ENCODE measurements around the gene DISP1. TPM values are rescaled to one million over a fixed set of nuclear protein-coding genes. Genes with fewer than 3 reads are reported as not detected.

The DISP1 gene, protein sequence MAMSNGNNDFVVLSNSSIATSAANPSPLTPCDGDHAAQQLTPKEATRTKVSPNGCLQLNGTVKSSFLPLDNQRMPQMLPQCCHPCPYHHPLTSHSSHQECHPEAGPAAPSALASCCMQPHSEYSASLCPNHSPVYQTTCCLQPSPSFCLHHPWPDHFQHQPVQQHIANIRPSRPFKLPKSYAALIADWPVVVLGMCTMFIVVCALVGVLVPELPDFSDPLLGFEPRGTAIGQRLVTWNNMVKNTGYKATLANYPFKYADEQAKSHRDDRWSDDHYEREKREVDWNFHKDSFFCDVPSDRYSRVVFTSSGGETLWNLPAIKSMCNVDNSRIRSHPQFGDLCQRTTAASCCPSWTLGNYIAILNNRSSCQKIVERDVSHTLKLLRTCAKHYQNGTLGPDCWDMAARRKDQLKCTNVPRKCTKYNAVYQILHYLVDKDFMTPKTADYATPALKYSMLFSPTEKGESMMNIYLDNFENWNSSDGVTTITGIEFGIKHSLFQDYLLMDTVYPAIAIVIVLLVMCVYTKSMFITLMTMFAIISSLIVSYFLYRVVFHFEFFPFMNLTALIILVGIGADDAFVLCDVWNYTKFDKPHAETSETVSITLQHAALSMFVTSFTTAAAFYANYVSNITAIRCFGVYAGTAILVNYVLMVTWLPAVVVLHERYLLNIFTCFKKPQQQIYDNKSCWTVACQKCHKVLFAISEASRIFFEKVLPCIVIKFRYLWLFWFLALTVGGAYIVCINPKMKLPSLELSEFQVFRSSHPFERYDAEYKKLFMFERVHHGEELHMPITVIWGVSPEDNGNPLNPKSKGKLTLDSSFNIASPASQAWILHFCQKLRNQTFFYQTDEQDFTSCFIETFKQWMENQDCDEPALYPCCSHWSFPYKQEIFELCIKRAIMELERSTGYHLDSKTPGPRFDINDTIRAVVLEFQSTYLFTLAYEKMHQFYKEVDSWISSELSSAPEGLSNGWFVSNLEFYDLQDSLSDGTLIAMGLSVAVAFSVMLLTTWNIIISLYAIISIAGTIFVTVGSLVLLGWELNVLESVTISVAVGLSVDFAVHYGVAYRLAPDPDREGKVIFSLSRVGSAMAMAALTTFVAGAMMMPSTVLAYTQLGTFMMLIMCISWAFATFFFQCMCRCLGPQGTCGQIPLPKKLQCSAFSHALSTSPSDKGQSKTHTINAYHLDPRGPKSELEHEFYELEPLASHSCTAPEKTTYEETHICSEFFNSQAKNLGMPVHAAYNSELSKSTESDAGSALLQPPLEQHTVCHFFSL (N-terminal part only)
- 13.5 TPM for total RNA-seq (ENCODE audit: insufficient read depth, low replicate concordance)

DNA sequence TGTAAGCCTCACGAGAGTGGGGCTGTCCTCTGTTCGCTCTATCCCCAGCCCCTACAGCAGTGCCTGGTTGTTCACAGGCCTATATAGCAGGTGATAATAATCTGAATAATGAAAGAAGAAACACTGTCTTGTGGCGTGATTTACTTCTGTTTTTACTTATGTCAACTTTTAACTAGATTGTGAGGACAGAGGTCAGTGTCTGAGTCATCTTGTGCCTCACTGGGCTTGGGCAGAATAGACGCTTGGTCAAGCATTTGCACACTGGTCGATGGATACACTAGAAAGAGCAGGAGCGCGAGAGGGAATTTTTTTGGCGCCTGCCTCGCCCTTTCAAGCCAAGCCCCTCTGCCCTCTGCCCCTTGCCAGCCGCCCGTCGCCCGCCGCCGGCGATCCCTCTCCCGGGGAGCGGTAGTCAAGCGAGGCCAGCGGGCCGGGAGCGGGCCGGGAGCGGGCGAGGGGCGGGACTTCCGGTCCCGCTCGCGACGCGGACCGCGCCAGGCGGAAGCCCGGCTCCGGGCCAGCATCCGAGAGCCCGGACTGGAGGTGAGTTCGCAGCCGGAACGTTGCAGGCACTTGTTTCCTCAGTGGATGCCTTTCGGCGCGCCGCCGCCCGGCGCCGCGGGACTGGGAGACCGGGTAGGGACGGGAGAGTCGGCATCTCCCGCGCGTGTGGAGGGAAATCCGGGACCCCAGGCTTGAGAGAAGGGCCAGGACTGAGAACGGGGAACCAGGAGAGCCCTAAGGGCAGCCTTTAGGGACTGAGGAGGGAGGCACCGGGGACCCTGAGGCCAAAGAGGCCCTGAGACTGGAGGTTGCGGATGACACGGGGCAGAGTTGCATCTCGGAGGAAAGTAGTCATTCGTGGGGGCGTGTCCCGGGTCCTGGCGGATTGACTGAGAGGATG lies at the start of gene DISP1:
TSS of gene DISP1 (plus strand) at position 504 of the 904 bp plus-strand sequence. CDS start 127,785 bp downstream, outside the sequence.
- DNase-seq (ENCODE audit: low spot score): peak; percentile 84

DNA sequence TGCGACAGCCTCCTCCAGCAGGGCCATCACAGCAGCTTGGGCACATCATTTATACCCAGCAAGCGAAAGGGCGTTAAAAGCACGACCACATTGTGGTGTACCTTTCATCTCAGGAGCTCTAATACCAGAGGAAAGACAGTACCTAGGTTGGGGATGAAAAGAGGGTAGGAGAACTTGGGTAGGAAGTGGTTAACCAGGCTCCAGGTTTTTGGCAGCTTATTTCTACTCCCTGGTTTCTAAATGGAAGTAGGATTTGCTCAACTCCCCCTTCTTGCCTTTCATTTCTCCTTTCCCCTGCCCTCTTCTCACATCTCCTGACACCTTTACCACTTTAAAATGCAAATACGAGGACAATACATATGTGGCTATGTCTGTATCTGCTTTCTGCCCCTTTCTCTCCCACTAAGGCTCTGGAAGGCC lies 47.7 kb upstream of the DISP1 start:
- no peak for DNase-seq (ENCODE audit: low spot score)

DNA sequence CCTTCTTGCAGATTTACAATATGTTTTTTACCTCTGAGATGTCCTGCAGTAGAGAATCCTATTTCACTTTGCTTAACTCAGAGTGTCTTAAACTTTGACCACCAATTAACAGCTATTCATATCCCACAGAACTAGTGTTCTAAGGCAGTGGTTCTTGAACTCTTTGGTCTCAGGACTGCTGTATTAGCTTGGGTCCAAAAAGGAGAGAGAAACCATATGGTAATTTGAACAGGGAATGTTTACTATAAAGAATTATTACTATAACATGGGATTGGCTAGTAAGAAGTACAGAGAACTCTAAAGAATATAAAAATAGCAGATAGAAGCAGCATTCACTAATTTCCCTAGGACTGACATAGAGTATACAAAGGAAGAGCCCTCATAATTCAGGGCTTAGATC lies 46.2 kb upstream of the DISP1 start:
- DNase-seq (ENCODE audit: low spot score): no peak

DNA sequence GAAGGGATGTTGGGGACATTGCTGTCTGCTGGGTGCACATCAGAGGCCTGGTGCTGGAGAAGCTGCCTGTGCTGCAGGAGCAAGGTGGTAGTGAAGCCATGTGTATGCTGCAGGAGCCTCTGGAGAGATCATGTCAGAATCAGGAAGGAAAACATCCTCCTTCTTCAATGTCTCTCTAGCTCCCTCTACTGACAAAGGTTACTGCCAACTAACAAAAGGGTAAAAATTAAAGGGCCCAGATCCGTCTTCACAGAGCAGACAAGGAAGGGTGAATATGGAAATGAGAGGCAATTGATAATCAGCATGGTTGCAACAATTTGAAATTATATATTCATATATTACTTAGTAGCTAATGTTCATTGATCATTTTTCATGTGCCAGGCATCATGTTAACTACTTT lies 45.7 kb upstream of the DISP1 start:
- no peak for DNase-seq (ENCODE audit: low spot score)

DNA sequence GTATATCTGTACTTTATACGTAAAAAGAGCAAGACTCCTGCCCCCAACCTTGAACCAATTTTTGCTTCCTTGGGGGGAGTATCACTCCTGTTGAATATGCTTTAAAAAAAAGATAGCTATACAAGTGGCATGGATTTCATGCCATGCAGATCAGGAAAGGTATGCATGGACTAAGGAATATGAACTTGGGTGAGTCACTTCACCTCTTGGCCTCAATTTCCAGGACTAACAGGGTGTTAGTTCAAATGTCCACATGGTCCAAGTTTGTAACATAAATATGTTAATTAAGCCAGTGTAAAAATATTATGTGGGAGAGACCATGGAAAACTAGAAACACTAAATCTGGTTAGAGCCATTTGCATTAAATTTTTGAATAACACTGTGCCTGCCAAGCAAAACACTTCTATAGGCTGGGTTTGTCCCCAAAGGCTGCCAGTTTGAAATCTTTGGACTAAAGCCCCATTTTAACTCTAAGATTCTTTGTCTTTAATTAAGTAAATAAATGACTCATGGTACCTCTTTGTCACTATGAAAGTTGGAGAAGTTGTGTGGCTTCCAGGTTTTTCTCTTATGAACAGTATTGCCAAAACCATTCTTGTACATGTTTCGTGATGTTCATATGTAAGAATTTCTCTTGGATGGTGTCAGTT lies 44.7 kb upstream of the DISP1 start:
- no peak for DNase-seq (ENCODE audit: low spot score)

DNA sequence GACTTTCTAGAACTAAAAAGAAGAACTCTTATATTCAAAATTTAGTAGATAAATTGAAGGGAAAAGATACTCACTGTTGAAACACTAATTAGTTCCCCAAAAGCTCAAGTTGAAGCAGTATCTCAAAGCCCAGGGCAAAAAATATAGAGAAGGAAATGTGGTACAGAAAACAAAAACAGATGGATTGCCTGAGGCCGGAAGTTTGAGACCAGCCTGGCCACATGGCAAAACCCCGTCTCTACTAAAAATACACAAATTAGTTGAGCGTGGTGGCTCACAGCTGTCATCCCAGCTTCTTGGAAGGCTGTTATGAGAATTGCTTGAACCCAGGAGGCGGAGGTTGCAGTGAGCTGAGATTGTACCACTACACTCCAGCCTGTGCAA lies 41.9 kb upstream of the DISP1 start:
- DNase-seq (ENCODE audit: low spot score): no peak

DNA sequence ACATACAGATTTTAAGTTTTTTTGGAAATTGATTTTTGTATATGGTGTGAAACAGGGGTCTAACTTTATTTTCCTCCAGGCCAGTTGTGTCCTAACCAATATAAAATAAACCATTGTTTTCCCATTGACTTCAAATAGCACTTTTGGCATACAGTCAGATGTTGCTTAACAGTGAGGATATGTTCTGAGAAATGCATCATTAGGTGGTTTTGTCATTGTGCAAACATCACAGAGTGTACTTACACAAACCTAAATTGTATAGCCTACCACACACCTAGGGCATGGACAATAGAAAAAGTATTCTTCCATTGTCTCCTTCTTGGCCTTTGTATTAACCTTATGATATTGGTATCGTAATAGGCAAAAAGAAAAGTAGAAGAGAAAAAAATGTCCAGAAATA lies 37.4 kb upstream of the DISP1 start:
- no peak for DNase-seq (ENCODE audit: low spot score)

DNA sequence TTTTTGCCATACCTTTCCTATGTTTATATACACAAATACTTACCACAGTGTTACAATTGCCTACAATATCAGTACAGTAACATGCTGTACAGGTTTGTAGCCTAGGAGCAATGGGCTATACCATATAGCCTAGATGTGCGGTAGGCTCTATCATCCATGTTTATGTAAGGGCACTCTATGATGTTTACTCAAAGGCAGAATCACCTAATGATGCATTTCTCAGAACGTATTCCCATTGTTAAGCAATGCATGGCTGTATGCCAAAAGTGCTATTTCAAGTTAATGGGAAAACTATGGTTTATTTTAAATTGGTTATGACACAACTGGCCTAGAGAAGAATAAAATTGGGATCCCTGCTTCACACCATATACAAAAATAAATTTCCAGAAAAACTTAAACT lies 36.9 kb upstream of the DISP1 start:
- DNase-seq (ENCODE audit: low spot score): no peak

DNA sequence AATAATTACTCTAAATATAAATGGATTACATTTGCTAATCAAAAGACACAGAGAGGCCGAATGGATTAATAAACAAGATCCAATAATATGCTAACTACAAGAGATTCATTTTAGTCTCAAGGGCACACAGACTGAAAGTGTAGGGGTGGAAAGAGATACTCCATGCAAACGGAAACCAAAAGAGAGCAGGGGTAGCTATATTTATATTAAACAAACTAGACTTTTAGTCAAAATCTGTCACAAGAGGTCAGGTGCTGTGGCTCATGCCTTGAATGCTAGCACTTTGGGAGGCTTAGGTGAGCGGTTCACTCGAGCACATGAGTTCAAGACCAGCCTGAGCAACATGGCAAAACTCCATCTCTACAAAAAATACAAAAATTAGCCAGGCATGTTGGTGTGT lies 33.6 kb upstream of the DISP1 start:
- no peak for DNase-seq (ENCODE audit: low spot score)

DNA sequence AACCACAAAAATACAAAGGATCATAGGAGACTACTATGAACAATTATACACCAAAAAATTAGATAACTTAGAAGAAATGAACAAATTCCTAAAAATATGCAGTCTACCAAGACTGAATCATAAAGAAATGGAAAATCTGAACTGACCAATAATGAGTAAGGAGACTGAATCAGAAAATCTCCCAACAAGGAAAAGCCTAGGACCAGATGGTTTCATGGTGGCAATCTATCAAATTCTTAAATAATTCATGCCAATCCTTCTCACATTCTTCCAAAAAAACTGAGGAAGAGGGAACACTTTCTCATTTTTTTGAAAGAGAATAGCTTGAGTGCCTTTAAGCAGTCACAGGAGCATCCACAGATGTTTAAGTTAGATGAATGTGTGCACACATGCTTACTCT lies 31.8 kb upstream of the DISP1 start:
- no peak for DNase-seq (ENCODE audit: low spot score)

DNA sequence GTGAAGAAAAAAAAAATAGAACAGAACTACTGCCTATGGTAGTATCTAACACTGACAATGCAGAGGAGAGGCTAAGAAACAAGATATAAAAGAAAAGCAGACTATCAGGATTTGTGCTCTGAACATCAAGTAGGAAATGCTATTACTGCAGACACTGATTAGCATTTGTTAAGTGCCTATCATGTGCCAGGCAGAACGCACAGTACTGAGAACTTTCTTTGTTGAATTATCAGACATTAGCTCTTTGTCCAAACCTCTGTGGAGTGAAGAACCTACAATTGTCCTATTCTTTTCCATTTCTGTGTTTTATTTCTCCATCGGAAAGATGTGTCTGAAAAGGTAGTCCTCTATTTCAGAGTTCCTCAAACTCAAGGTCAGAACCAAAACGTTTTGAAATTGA lies 30.5 kb upstream of the DISP1 start:
- no peak for DNase-seq (ENCODE audit: low spot score)

DNA sequence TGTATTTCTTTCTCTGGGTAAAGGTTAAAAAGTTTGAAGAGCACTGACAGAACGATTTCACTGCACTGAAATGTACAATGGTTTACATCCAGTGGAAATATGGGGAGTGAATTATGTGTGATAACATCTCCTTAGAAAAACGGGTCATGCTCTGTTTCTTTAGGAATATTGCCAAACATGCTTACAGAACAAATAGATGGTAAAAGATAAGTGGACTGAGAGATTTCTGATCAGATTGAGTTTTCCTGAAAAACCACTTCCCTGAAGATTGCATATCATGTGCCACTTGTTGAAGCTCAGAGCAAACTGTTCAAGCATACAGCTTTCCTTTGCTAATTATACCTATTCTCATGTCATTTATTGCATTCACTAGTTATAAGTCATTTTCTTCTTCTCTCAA lies 29.9 kb upstream of the DISP1 start:
- DNase-seq (ENCODE audit: low spot score): no peak

DNA sequence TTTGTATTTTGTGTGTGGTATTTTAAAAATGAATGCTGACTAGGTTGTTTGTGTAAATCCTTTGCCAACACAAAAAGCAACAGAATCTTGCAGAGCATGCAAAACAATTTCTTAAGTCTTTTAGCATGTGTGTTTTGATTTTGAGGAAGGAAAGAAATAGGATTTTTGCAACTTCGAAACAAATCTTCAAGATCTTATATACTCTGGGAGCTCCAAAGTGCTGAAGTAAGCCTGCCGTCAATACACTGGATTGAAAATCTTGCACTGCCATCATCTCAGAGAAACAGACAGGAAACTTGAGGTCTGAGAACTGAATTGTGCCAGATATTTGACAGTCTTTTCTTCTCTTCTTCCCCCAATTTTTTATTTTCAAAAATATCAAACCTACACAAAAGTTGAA lies 29.3 kb upstream of the DISP1 start:
- DNase-seq (ENCODE audit: low spot score): peak; percentile 44

DNA sequence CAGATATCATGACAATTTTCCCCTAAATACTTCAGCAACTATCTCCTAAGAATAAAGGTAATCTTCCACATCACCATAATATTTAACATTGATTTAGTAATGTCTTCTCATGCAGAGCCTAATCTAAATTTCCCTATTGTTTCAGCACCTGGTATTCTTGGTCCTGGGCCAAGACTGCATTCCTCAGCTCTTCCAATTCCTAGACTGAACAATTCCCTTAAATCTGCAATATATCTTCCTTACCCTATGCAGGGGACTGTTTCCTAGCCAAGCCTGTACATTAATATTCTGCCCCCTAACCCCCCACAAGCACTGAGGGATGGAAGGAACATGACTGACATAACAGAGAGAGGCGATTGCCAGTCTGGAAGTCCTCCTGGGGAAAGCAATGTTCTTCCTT lies 28.7 kb upstream of the DISP1 start:
- DNase-seq (ENCODE audit: low spot score): no peak

DNA sequence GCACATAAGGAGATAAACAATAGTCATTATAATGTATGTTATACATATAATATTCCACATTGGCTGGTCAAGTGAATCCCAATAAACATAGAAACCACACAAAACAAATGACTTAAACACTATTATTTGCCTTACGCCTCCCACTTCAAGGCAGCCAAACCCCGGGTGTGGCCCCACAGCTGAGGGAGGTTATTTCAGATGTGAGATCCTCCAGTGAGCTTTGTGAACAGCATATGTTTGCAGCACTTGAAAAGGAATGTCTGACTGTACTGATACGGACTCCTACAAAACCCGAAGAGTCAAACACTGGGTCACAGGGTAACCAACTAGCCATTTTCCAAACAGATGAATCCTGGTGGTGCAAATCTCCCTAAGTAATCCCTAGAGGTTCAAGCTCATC lies 27.1 kb upstream of the DISP1 start:
- peak; percentile 60 for DNase-seq (ENCODE audit: low spot score)

DNA sequence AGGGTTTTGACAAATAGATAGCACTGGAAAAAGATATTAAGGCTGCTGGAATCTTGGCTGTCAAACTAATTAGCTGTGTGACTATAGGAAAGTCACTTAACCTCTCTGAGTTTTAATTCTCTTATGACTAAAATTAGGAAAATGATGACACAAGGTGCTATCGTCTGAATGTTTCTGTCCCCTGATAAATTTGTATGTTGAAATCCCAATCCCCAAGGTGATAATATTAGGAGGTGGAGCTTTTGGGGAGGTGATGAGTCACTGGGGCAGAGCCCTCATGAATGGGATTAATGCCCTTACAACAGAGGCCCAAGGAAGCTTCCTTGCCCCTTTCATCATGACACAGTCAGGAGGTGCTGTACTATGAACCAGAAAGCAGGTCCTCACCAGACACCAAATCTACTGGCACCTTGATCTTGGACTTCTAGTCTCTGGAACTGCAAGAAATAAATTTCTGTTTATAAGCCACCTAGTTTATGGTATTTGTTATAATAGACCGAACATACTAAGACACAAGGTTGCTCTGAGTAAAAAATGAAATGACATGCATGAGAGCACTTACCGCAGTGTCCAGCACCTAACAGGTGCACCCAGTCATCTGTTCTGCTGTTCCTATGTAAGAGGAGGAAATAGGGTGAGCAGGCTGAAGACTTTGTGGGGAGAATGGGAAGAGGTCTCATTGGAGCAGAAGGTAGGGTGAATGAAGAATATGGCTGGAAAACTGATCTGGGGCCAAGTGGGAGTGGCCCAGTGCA lies 26.3 kb upstream of the DISP1 start:
- no peak for DNase-seq (ENCODE audit: low spot score)

DNA sequence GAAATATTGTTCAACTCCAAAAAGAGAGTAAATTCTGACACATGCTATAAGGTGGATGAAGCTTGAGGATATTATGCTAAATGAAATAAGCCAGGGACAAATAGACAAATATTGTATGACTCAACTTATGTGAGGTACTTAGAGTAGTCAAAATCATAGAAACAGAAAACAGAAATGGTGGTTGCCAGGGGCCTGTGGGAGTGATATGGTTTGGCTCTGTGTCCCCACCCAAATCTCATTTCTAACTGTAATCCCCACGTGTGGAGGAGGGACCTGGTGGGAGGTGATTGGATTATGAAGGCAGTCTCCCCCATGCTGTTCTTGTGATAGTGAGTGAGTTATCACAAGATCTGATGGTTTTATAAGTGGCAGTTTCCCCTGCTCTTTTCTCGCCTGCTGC lies 24.7 kb upstream of the DISP1 start:
- DNase-seq (ENCODE audit: low spot score): no peak

DNA sequence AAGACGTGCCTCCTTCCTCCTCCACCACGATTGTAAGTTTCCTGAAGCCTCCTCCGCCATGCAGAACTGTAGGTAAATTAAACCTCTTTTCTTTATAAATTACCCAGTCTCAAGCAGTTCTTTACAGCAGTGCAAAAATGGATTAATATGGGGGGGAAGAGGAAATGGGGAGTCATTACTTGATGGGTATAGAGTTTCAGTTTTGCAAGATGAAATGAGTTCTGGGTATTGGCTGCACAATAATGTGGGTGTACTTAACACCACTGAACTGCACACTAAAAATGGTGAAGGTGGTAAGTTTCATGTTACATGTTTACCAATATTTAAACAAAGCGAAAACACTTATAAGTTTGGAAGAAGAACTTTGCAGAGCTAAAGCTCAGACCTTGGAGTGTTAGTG lies 24.3 kb upstream of the DISP1 start:
- DNase-seq (ENCODE audit: low spot score): no peak

DNA sequence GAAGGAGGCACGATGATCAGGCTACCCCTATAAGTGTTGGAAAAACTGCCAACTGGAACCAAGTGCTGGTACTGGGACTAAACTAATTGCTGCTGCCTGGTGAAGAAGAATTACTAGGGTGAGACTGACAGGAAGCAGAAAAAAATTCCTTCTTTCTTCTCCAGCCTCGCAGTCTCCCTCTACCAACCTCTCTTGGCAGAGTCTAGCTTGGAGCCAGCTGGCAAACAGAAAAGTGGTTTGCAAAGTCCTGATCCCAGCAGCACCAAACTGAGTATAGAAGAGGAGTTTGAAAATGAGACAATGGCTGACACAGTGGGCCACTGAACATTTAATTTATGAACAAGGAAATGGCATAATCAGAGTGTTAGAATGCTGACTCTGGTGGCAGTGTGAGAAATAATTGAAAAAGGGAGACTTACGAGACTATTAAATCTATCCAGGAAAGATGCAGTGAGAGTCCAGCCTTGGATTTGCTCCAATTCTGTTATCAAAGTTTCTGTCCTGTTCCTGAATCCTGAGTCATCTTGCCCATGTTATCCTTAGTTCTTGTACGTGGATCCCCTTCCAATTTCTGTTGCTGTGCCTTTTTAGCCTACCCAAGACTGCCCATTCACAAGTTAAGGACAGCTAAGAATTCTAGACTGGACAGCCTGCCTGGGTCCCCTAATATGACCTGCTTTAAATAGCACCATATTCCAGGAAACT lies 23.7 kb upstream of the DISP1 start:
- DNase-seq (ENCODE audit: low spot score): peak; percentile 68
